Esophagus muscularis mucosa (tissue), 4 donors: ENCODE data around the gene PFDN2. TPM values are rescaled to one million over a fixed set of nuclear protein-coding genes. Genes with fewer than 3 reads are reported as not detected.

Experiments
- small RNA-seq, 3 donors: library from RNA; depleted of rRNA; stranded (forward); fragments of <200 nt; gene quantifications; one replicate each; pipeline ENCODE3, GENCODE V24; 2016
- total RNA-seq, 4 donors: library from RNA; depleted of rRNA; stranded (reverse); fragments of >200 nt; gene quantifications; one replicate each; pipeline versions ENCODE4 v1.1.0 to v1.2.1, GENCODE V29; 2016

The PFDN2 gene
- total RNA-seq, 4 donors from 2014 or later: 19.5 to 52.0 (median 40.5) TPM

Small RNAs within 50 kb of the gene (small RNA-seq; reads per million reads assigned to genes)
- 0 reads per million in 3 donors for gene RF01225

Other genes starting within 250 kb of the PFDN2 start
- 1 to 10 TPM in 1 of 4 donors, under 1 TPM in 1, not detected in 2; 0.66 to 2.2 TPM for gene ITLN1, start 232.9 kb downstream of the PFDN2 start, total RNA-seq
- not detected for gene ITLN2, start 163.2 kb downstream of the PFDN2 start, total RNA-seq
- gene F11R, start 96.9 kb downstream of the PFDN2 start, total RNA-seq: 10 to 100 TPM in 3 of 4 donors, 1 to 10 TPM in 1; 9.1 to 17.7 (median 14.9) TPM
- gene TSTD1, start 79.1 kb downstream of the PFDN2 start, total RNA-seq: 10 to 100 TPM; 19.0 to 46.5 (median 29.4) TPM
- 10 to 100 TPM; 36.5 to 54.2 (median 48.7) TPM for gene USF1, start 72.1 kb downstream of the PFDN2 start, total RNA-seq
- gene ARHGAP30, start 48.1 kb downstream of the PFDN2 start, total RNA-seq: 10 to 100 TPM in 1 of 4 donors, 1 to 10 TPM in 3; 4.6 to 14.1 (median 6.9) TPM
- gene NECTIN4, start 28.5 kb downstream of the PFDN2 start, total RNA-seq: not detected
- gene KLHDC9, start 19.7 kb downstream of the PFDN2 start, total RNA-seq: 1 to 10 TPM; 5.1 to 8.3 (median 7.6) TPM
- 10 to 100 TPM; 32.8 to 35.6 (median 34.8) TPM for gene NIT1, start 68 bp upstream of the PFDN2 start, total RNA-seq
- 10 to 100 TPM; 37.0 to 82.5 (median 47.7) TPM for gene DEDD, start 14.6 kb upstream of the PFDN2 start, total RNA-seq
- gene UFC1, start 35.9 kb upstream of the PFDN2 start, total RNA-seq: 10 to 100 TPM; 62.8 to 86.1 (median 71.6) TPM
- 10 to 100 TPM; 13.3 to 25.3 (median 16.3) TPM for gene USP21, start 41.5 kb upstream of the PFDN2 start, total RNA-seq
- gene PPOX, start 48.4 kb upstream of the PFDN2 start, total RNA-seq: 10 to 100 TPM; 12.8 to 22.1 (median 15.8) TPM
- gene B4GALT3, start 59.5 kb upstream of the PFDN2 start, total RNA-seq: 10 to 100 TPM; 14.1 to 26.5 (median 21.8) TPM
- gene ADAMTS4, start 81.0 kb upstream of the PFDN2 start, total RNA-seq: 100 to 1,000 TPM in 1 of 4 donors, 10 to 100 TPM in 1, 1 to 10 TPM in 2; 2.5 to 126 (median 12.0) TPM
- 100 to 1,000 TPM in 3 of 4 donors, 10 to 100 TPM in 1; 68.5 to 131 (median 122) TPM for gene NDUFS2, start 84.3 kb upstream of the PFDN2 start, total RNA-seq
- 100 to 1,000 TPM in 1 of 4 donors, 10 to 100 TPM in 3; 32.8 to 145 (median 47.4) TPM for gene FCER1G, start 97.3 kb upstream of the PFDN2 start, total RNA-seq
- not detected for gene APOA2, start 105.6 kb upstream of the PFDN2 start, total RNA-seq
- 10 to 100 TPM in 3 of 4 donors, 1 to 10 TPM in 1; 9.1 to 24.1 (median 16.3) TPM for gene TOMM40L, start 108.0 kb upstream of the PFDN2 start, total RNA-seq
- not detected for gene NR1I3, start 120.2 kb upstream of the PFDN2 start, total RNA-seq
- 10 to 100 TPM in 1 of 4 donors, 1 to 10 TPM in 3; 3.3 to 12.7 (median 6.7) TPM for gene PCP4L1, start 140.7 kb upstream of the PFDN2 start, total RNA-seq
- gene MPZ, start 191.9 kb upstream of the PFDN2 start, total RNA-seq: 10 to 100 TPM in 3 of 4 donors, 1 to 10 TPM in 1; 7.5 to 18.4 (median 17.6) TPM
- 10 to 100 TPM; 18.7 to 64.8 (median 30.1) TPM for gene SDHC, start 196.3 kb upstream of the PFDN2 start, total RNA-seq
- not detected for gene CFAP126, start 249.8 kb upstream of the PFDN2 start, total RNA-seq